ENCODE results near the gene COPB1. TPM values are rescaled to one million over a fixed set of nuclear protein-coding genes. Genes with fewer than 3 reads are reported as not detected.

The COPB1 gene
- total RNA-seq, 4 donors from 2014 or later = 46.4 to 59.1 (median 52.4) TPM

- Histone ChIP-seq H3K36me3 (peaks cover 0 to 28% of the 10 kb centered on the region in 2 donors), H3K27ac (peak within 1 kb of the TSS; percentile 88 to 94 (median 90)), H3K27me3 (no peaks in the 10 kb centered on the region), H3K9me3 (no peaks in the 10 kb centered on the region), H3K4me1 (peaks cover 21 to 25% of the 10 kb centered on the region in 2 donors), H3K4me3 (peak within 1 kb of the TSS; percentile 67 to 87 (median 82))
- in situ Hi-C loops (cut with MboI; ENCODE audit: low sequenced_read_pairs in 4 of 4) (loop anchor here in 3 of 4 donors (10.0 to 25.0 kb wide), 3 partner anchors 55 to 375 kb away; partner anchors contain the start of gene CYP2R1 (in 3 of the 3)), intact Hi-C loops (cut with DNase I; ENCODE audit: low total_unique reads) (loop anchor here (1.0 to 5.0 kb wide), 3 partner anchors 21 to 371 kb away; partner anchors contain the start of genes COPB1 and RRAS2)
- ATAC-seq = peak; percentile 97 to 98
- peak; percentile 92 to 94 for DNase-seq
- peak; percentile 89 for TF ChIP-seq POLR2A (IDR thresholded peaks at IDR 0.05)
- TF ChIP-seq CTCF (IDR thresholded peaks at IDR 0.05 in 4 of 5, conservative IDR thresholded peaks at IDR 0.05 in 1 of 5) = peak; percentile 62 to 80 (median 70)
These were observed 20.5 kb upstream of the COPB1 start, which contains the start of gene PSMA1 for GRCh38 chr11:14519917-14520746. TSS of gene PSMA1 (minus strand) at chr11:14520386. CDS start at chr11:14520299, 87 bp downstream.

GRCh38 chr11:14519597-14519916, 19.9 kb upstream of the COPB1 start:
- ATAC-seq = peak; percentile 3 to 15

GRCh38 chr11:14518820-14519219, 19.2 kb upstream of the COPB1 start:
- peak overlapping the region; percentile 67 to 87 (median 82) for H3K4me3 ChIP-seq
- in situ Hi-C loops (cut with MboI; ENCODE audit: low sequenced_read_pairs in 4 of 4) = loop anchor here in 1 of 4 donors (10.0 to 25.0 kb wide), 2 partner anchors 54 to 368 kb away; partner anchors contain the start of gene CYP2R1
- no peak for DNase-seq
- peak overlapping the region; percentile 88 to 94 (median 90) for H3K27ac ChIP-seq
- TF ChIP-seq CTCF (IDR thresholded peaks at IDR 0.05 in 4 of 5, conservative IDR thresholded peaks at IDR 0.05 in 1 of 5) = no peak
- ATAC-seq = no peak
- no peaks in the 10 kb centered on the region for H3K27me3 ChIP-seq
- H3K4me1 ChIP-seq = peaks cover 21 to 25% of the 10 kb centered on the region in 2 donors
- peaks cover 0 to 42% of the 10 kb centered on the region in 2 donors for H3K36me3 ChIP-seq
- intact Hi-C loops (cut with DNase I; ENCODE audit: low total_unique reads) = no loop called here
- no peaks in the 10 kb centered on the region for H3K9me3 ChIP-seq

More at GRCh38 chr11:14519597-14519916, 19.9 kb upstream of the COPB1 start:
- Histone ChIP-seq H3K4me1 (peaks cover 21 to 25% of the 10 kb centered on the region in 2 donors), H3K27me3 (no peaks in the 10 kb centered on the region), H3K9me3 (no peaks in the 10 kb centered on the region), H3K27ac (peak overlapping the region; percentile 88 to 94 (median 90)), H3K36me3 (peaks cover 0 to 34% of the 10 kb centered on the region in 2 donors), H3K4me3 (peak overlapping the region; percentile 67 to 87 (median 82))
- intact Hi-C loops (cut with DNase I; ENCODE audit: low total_unique reads) (no loop called here), in situ Hi-C loops (cut with MboI; ENCODE audit: low sequenced_read_pairs in 4 of 4) (loop anchor here in 1 of 4 donors (10.0 to 25.0 kb wide), 2 partner anchors 55 to 368 kb away; partner anchors contain the start of gene CYP2R1)
- TF ChIP-seq CTCF (IDR thresholded peaks at IDR 0.05 in 4 of 5, conservative IDR thresholded peaks at IDR 0.05 in 1 of 5) = no peak
- no peak for TF ChIP-seq POLR2A (IDR thresholded peaks at IDR 0.05)
- DNase-seq = no peak

- Histone ChIP-seq H3K4me3 (no peak overlapping the region), H3K36me3 (peaks cover 3 to 91% of the 10 kb centered on the region in 2 donors), H3K27ac (no peak overlapping the region), H3K9me3 (no peaks in the 10 kb centered on the region), H3K27me3 (no peaks in the 10 kb centered on the region), H3K4me1 (peaks cover 12 to 14% of the 10 kb centered on the region in 2 donors)
- no peak for TF ChIP-seq CTCF (IDR thresholded peaks at IDR 0.05 in 4 of 5, conservative IDR thresholded peaks at IDR 0.05 in 1 of 5)
- TF ChIP-seq POLR2A (IDR thresholded peaks at IDR 0.05) = no peak
- intact Hi-C loops (cut with DNase I; ENCODE audit: low total_unique reads) = no loop called here
- DNase-seq (no peak), ATAC-seq (no peak)
- in situ Hi-C loops (cut with MboI; ENCODE audit: low sequenced_read_pairs in 4 of 4) = loop anchor here in 1 of 4 donors (10.0 to 25.0 kb wide), 2 partner anchors 49 to 374 kb away; partner anchors contain the start of gene CYP2R1
These were observed 14.2 kb upstream of the COPB1 start for GRCh38 chr11:14513800-14514199.
